ENCODE measurements around the gene FASTKD2.

FASTKD2 gene

GRCh38 chr2:206766057-206766930, 888 bp downstream of the FASTKD2 start:
- no peak for TF ChIP-seq CTCF (IDR thresholded peaks at IDR 0.05)
- DNase-seq (ENCODE audit: low spot score): no peak
- H3K27ac ChIP-seq: peak overlapping the region; percentile 75 to 91
- peak overlapping the region; percentile 90 for H3K4me3 ChIP-seq

- Histone ChIP-seq H3K27ac (no peak overlapping the region), H3K4me3 (no peak overlapping the region)
- DNase-seq (ENCODE audit: low spot score): no peak
- TF ChIP-seq CTCF (IDR thresholded peaks at IDR 0.05): no peak
Measured at GRCh38 chr2:206774871-206775270, 9.5 kb downstream of the FASTKD2 start.

GRCh38 chr2:206776432-206776831, 11.0 kb downstream of the FASTKD2 start:
- Histone ChIP-seq H3K4me3 (no peak overlapping the region), H3K27ac (no peak overlapping the region)
- no peak for TF ChIP-seq CTCF (IDR thresholded peaks at IDR 0.05)
- no peak for DNase-seq (ENCODE audit: low spot score)

GRCh38 chr2:206780671-206781070, 15.3 kb downstream of the FASTKD2 start:
- Histone ChIP-seq H3K4me3 (no peak overlapping the region), H3K27ac (no peak overlapping the region)
- DNase-seq (ENCODE audit: low spot score): no peak
- TF ChIP-seq CTCF (IDR thresholded peaks at IDR 0.05): no peak

GRCh38 chr2:206783718-206784117, 18.3 kb downstream of the FASTKD2 start:
- Histone ChIP-seq H3K4me3 (no peak overlapping the region), H3K27ac (no peak overlapping the region)
- DNase-seq (ENCODE audit: low spot score): no peak
- TF ChIP-seq CTCF (IDR thresholded peaks at IDR 0.05): no peak

- TF ChIP-seq CTCF (IDR thresholded peaks at IDR 0.05): no peak
- Histone ChIP-seq H3K4me3 (no peak overlapping the region), H3K27ac (no peak overlapping the region)
- DNase-seq (ENCODE audit: low spot score): no peak
Measured at GRCh38 chr2:206784559-206785353, 19.4 kb downstream of the FASTKD2 start.
